GM23338 (cell line): Measurements from ENCODE around the gene ACVR1C.

Experiments used
- CTCF ChIP-seq, 2 experiments: fragments of 200-600 bp in 1 of 2; sonication (generic) in 1 of 2; conservative IDR thresholded peaks; 2 replicates each; pipeline versions ENCODE4 v1.5.1 to v1.6.1; 2016 to 2017; ENCODE audit warnings: antibody characterized with exemption in 2 of 2, low read depth in 2 of 2, mild to moderate bottlenecking in 2 of 2, moderate library complexity in 1 of 2
- EZH2 ChIP-seq: fragments of 200-600 bp; sonication (generic); IDR thresholded peaks from one replicate; pipeline ENCODE4 v1.8.0; 2017; ENCODE audit warnings: antibody characterized with exemption, mild to moderate bottlenecking, low read depth; ENCODE audit not compliant: unreplicated experiment
- JUNB ChIP-seq: IDR thresholded peaks from one replicate; pipeline ENCODE4 v1.6.1; 2016; ENCODE audit warnings: antibody characterized with exemption; ENCODE audit not compliant: unreplicated experiment
- POLR2AphosphoS5 ChIP-seq: IDR thresholded peaks from 2 replicates; pipeline ENCODE4 v1.6.1; 2016; ENCODE audit warnings: antibody characterized with exemption, low read depth
- STAT1 ChIP-seq: IDR thresholded peaks from one replicate; pipeline ENCODE4 v1.6.1; 2016; ENCODE audit warnings: antibody characterized with exemption; ENCODE audit not compliant: unreplicated experiment
- ZNF331 ChIP-seq: fragments of 250-450 bp; sonication (Bioruptor Pico); IDR thresholded peaks from 2 replicates; pipeline ENCODE4 v1.5.0; 2020; ENCODE audit warnings: low read depth, mild to moderate bottlenecking, moderate library complexity
- TF ChIP-seq, protein P1 (sequence below): IDR thresholded peaks from 2 replicates; pipeline ENCODE4 v1.6.1; 2016; ENCODE audit warnings: antibody characterized with exemption
- TF ChIP-seq, protein P2 (sequence below): IDR thresholded peaks from one replicate; pipeline ENCODE4 v1.6.1; 2018; ENCODE audit warnings: antibody characterized with exemption; ENCODE audit not compliant: unreplicated experiment

- TF ChIP-seq JUNB (no peak), POLR2AphosphoS5 (no peak), ZNF331 (CRISPR knock-in tag) (no peak), EZH2 (no peak), CTCF (conservative IDR thresholded peaks at IDR 0.05; ENCODE audit: low read depth in 2 of 2) (no peak), STAT1 (no peak)
- TF ChIP-seq, protein P1, sequence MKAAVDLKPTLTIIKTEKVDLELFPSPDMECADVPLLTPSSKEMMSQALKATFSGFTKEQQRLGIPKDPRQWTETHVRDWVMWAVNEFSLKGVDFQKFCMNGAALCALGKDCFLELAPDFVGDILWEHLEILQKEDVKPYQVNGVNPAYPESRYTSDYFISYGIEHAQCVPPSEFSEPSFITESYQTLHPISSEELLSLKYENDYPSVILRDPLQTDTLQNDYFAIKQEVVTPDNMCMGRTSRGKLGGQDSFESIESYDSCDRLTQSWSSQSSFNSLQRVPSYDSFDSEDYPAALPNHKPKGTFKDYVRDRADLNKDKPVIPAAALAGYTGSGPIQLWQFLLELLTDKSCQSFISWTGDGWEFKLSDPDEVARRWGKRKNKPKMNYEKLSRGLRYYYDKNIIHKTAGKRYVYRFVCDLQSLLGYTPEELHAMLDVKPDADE: no peak
- TF ChIP-seq, protein P2, sequence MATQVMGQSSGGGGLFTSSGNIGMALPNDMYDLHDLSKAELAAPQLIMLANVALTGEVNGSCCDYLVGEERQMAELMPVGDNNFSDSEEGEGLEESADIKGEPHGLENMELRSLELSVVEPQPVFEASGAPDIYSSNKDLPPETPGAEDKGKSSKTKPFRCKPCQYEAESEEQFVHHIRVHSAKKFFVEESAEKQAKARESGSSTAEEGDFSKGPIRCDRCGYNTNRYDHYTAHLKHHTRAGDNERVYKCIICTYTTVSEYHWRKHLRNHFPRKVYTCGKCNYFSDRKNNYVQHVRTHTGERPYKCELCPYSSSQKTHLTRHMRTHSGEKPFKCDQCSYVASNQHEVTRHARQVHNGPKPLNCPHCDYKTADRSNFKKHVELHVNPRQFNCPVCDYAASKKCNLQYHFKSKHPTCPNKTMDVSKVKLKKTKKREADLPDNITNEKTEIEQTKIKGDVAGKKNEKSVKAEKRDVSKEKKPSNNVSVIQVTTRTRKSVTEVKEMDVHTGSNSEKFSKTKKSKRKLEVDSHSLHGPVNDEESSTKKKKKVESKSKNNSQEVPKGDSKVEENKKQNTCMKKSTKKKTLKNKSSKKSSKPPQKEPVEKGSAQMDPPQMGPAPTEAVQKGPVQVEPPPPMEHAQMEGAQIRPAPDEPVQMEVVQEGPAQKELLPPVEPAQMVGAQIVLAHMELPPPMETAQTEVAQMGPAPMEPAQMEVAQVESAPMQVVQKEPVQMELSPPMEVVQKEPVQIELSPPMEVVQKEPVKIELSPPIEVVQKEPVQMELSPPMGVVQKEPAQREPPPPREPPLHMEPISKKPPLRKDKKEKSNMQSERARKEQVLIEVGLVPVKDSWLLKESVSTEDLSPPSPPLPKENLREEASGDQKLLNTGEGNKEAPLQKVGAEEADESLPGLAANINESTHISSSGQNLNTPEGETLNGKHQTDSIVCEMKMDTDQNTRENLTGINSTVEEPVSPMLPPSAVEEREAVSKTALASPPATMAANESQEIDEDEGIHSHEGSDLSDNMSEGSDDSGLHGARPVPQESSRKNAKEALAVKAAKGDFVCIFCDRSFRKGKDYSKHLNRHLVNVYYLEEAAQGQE: no peak
These were observed 7.7 kb downstream of the ACVR1C start for GRCh38 chr2:157620956-157621355.
